ENCODE results near the gene CCDC184. TPM values are rescaled to one million over a fixed set of nuclear protein-coding genes. Genes with fewer than 3 reads are reported as not detected.

Gene CCDC184
- total RNA-seq, 1 experiment from 2014 or later = 0.13 TPM

DNA sequence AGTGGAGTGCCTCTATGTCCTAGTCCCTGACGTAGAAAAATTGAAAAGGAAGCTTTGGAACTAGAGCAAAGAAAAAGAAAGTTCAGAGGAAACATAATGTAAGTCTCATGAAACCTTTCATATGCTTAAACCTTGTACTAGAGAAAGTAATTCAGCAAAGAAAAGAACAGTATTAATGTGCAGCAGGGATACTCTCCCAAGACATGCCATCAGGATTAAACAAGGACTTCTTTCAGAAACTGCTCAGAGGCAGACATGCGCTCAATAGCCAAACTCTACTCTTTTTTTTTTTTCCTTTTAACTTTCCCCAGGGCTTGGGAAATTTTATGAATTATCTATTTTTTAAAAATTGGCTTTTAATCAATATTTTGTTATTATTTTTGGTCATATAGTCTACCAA, 19.0 kb upstream of the CCDC184 start:
- no peak overlapping the region for H3K23ac ChIP-seq (ENCODE audit: insufficient read length, low read depth, low read length)
- H2BK20ac ChIP-seq (ENCODE audit: low read depth, low read length, poor library complexity, severe bottlenecking) = no peak overlapping the region
- H3K27ac ChIP-seq (ENCODE audit: insufficient read length, low read depth, low read length) = no peak overlapping the region
- no peak overlapping the region for H3K4me3 Mint-ChIP-seq
- H3K79me1 ChIP-seq (ENCODE audit: insufficient read depth, low read depth, low read length, poor library complexity, severe bottlenecking) = no peaks in the 10 kb centered on the region
- H3K4ac ChIP-seq (ENCODE audit: low read depth, low read length) = no peak overlapping the region
- H3K36me3 Mint-ChIP-seq (ENCODE audit: insufficient read depth in 1 of 3, low read depth in 3 of 3) = no peaks in the 10 kb centered on the region
- no peak for DNase-seq
- no peaks in the 10 kb centered on the region for H3K79me2 ChIP-seq (ENCODE audit: insufficient read depth, low read length)
- no peak overlapping the region for H3K56ac ChIP-seq (ENCODE audit: insufficient read length, low read depth, low read length)
- H2AFZ ChIP-seq (ENCODE audit: low read length) = no peak overlapping the region
- no peak overlapping the region for H2BK15ac ChIP-seq (ENCODE audit: low read depth, low read length)
- H2AK5ac ChIP-seq (ENCODE audit: insufficient read length, low read length) = no peak overlapping the region
- no peaks in the 10 kb centered on the region for H3K4me1 Mint-ChIP-seq
- no peaks in the 10 kb centered on the region for H3K23me2 ChIP-seq (ENCODE audit: insufficient read length, low read depth, low read length, poor library complexity, severe bottlenecking)
- peaks cover 2% of the 10 kb centered on the region for H4K20me1 ChIP-seq (ENCODE audit: control insufficient read depth, insufficient read depth, insufficient read length)
- H3K9ac ChIP-seq (ENCODE audit: extremely low read depth, insufficient read length, low read length) = no peak overlapping the region
- H3T11ph ChIP-seq (ENCODE audit: low read length) = no peak overlapping the region
- H2BK12ac ChIP-seq (ENCODE audit: insufficient read length, low read depth, low read length) = no peak overlapping the region
- no peak overlapping the region for H3K18ac ChIP-seq (ENCODE audit: insufficient read length, low read depth, low read length)
- H3K14ac ChIP-seq (ENCODE audit: insufficient read depth, low read length) = no peak overlapping the region
- no CpG with 5 or more reads among the region's 2 CpGs for WGBS (ENCODE audit: extremely low coverage, insufficient read length, low lambda C conversion rate)
- H2BK5ac ChIP-seq (ENCODE audit: insufficient read length, low read length) = no peak overlapping the region
- TF ChIP-seq, protein P1, sequence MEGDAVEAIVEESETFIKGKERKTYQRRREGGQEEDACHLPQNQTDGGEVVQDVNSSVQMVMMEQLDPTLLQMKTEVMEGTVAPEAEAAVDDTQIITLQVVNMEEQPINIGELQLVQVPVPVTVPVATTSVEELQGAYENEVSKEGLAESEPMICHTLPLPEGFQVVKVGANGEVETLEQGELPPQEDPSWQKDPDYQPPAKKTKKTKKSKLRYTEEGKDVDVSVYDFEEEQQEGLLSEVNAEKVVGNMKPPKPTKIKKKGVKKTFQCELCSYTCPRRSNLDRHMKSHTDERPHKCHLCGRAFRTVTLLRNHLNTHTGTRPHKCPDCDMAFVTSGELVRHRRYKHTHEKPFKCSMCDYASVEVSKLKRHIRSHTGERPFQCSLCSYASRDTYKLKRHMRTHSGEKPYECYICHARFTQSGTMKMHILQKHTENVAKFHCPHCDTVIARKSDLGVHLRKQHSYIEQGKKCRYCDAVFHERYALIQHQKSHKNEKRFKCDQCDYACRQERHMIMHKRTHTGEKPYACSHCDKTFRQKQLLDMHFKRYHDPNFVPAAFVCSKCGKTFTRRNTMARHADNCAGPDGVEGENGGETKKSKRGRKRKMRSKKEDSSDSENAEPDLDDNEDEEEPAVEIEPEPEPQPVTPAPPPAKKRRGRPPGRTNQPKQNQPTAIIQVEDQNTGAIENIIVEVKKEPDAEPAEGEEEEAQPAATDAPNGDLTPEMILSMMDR (conservative IDR thresholded peaks at IDR 0.05) = no peak
- H3K9me3 Mint-ChIP-seq = no peaks in the 10 kb centered on the region
- no peak overlapping the region for H3K4me2 ChIP-seq (ENCODE audit: insufficient read depth, insufficient read length, low read length)
- H2BK120ac ChIP-seq (ENCODE audit: low read depth, low read length, poor library complexity, severe bottlenecking) = no peak overlapping the region
- H3K27me3 Mint-ChIP-seq (ENCODE audit: low read depth) = peaks cover 24% of the 10 kb centered on the region
- no peak overlapping the region for H3K27ac Mint-ChIP-seq
- H4K5ac ChIP-seq (ENCODE audit: insufficient read length, low read depth, low read length) = no peak overlapping the region
- no peaks in the 10 kb centered on the region for H3K4me1 ChIP-seq (ENCODE audit: insufficient read depth, low read length)
- H4K8ac ChIP-seq (replicated peaks; ENCODE audit: insufficient read length, low read depth, low read length) = no peak overlapping the region
- H4K91ac ChIP-seq (ENCODE audit: insufficient read length, low read depth, low read length) = no peak overlapping the region
- H3K9me3 ChIP-seq (ENCODE audit: control insufficient read depth, low read depth, low read length) = no peaks in the 10 kb centered on the region
- H3K27me3 ChIP-seq (ENCODE audit: insufficient read depth, low read length) = no peaks in the 10 kb centered on the region

All from H9 (cell line).